K562 (cell line): ENCODE data around the gene SOST. TPM values are rescaled to one million over a fixed set of nuclear protein-coding genes. Genes with fewer than 3 reads are reported as not detected.

Experiments
- ATAC-seq: fragments of 200-7000 bp; cut with Tn5 transposase; 3 replicates; pipeline ENCODE4 v1.9.1; 2020; ENCODE audit warnings: moderate library complexity
- BruUV-seq: library from RNA; stranded (reverse); fragments of 400-500 nt; replicated peaks from 2 replicates; lab custom pipeline; 2021; lab: Mats Ljungman, UMichigan
- CTCF ChIA-PET: fragments of 300-600 bp; formaldehyde crosslinking; extraction: SDS; loops from one replicate; lab custom pipeline; 2021; ENCODE audit warnings: low intra/inter-chr PET ratio; lab: Yijun Ruan, JAX
- POLR2A ChIA-PET: fragments of 300-600, 350-650 bp; sonication (Branson Sonifier 250); formaldehyde crosslinking; extraction: SDS; loops from one replicate; lab custom pipeline; 2021; ENCODE audit warnings: antibody characterized with exemption, inconsistent platforms; lab: Yijun Ruan, JAX
- DNase-seq, 4 experiments: peaks; one replicate each; pipeline versions ENCODE4 v3.0.0 to v3.0.0-alpha.2; 2011 to 2018; ENCODE audit warnings: low spot score in 3 of 4, mixed read lengths in 3 of 4; ENCODE audit errors: extremely low read depth in 1 of 4
- FAIRE-seq: peaks from 2 replicates; lab custom pipeline; 2011; peaks lifted over from hg19 to GRCh38; lab: Jason Lieb, UNC
- H2AFZ ChIP-seq: 2 replicates; pipeline ENCODE4 v1.6.0; 2011; ENCODE audit warnings: low read depth, low read length, control low read depth, inconsistent platforms
- H3K27ac ChIP-seq: fragments of 200-600 bp; 3 replicates; pipeline ENCODE4 v1.8.0; 2011; ENCODE audit warnings: low read depth, mild to moderate bottlenecking, control low read depth, inconsistent platforms, low read length, moderate library complexity, mixed read lengths; ENCODE audit errors: extremely low read depth
- H3K27me3 ChIP-seq, 2 experiments: fragments of 300-600 bp in 1 of 2; 2 replicates in 1 of 2; 3 replicates in 1 of 2; pipeline versions ENCODE4 v1.6.0 to v1.8.0; 2011; ENCODE audit warnings: inconsistent platforms in 2 of 2, low read length in 2 of 2, mild to moderate bottlenecking in 1 of 2, mixed read lengths in 1 of 2, moderate library complexity in 1 of 2; ENCODE audit not compliant: control insufficient read depth in 2 of 2, insufficient read depth in 2 of 2
- H3K36me3 ChIP-seq: fragments of 300-600 bp; 3 replicates; pipeline ENCODE4 v1.8.0; 2011; ENCODE audit warnings: mild to moderate bottlenecking, low read length, inconsistent platforms; ENCODE audit not compliant: control insufficient read depth, insufficient read depth
- H3K4me1 ChIP-seq, 2 experiments: fragments of 200-600 bp in 1 of 2; replicated peaks in 1 of 2; 2 replicates in 1 of 2; 3 replicates in 1 of 2; pipeline versions ENCODE4 v1.5.1 to v1.8.0; 2011; ENCODE audit warnings: inconsistent platforms in 2 of 2, low read length in 2 of 2, mild to moderate bottlenecking in 1 of 2, mixed read lengths in 1 of 2, moderate library complexity in 1 of 2; ENCODE audit not compliant: control insufficient read depth in 2 of 2, insufficient read depth in 2 of 2
- H3K4me2 ChIP-seq: 2 replicates; pipeline ENCODE4 v1.6.1; 2011; ENCODE audit warnings: low read length, control low read depth, inconsistent platforms, mixed read lengths; ENCODE audit not compliant: insufficient read depth
- H3K4me3 ChIP-seq: fragments of 200-600 bp; sonication (generic), shearing (Covaris generic); 2 replicates; pipeline ENCODE4 v1.5.1; 2016; ENCODE audit warnings: control low read depth, inconsistent platforms
- H3K79me2 ChIP-seq: fragments of 200-600 bp; 3 replicates; pipeline ENCODE4 v1.8.0; 2011; ENCODE audit warnings: low read length, inconsistent platforms; ENCODE audit not compliant: control insufficient read depth, insufficient read depth
- H3K9ac ChIP-seq, 2 experiments: 2 replicates each; pipeline versions ENCODE4 v1.6.0 to v1.6.1; 2011; ENCODE audit warnings: low read depth in 2 of 2, low read length in 2 of 2, control low read depth in 1 of 2, inconsistent platforms in 1 of 2, mild to moderate bottlenecking in 1 of 2, mixed read lengths in 1 of 2; ENCODE audit not compliant: insufficient read depth in 1 of 2
- H3K9me1 ChIP-seq: one replicate; pipeline ENCODE4 v1.6.0; 2011; ENCODE audit warnings: inconsistent platforms, mild to moderate bottlenecking, low read length, moderate library complexity; ENCODE audit not compliant: control insufficient read depth, insufficient read depth
- H3K9me3 ChIP-seq: replicated peaks from 2 replicates; pipeline ENCODE4 v1.5.1; 2011; ENCODE audit warnings: low read depth, low read length, inconsistent platforms; ENCODE audit not compliant: control insufficient read depth, insufficient read depth
- H4K20me1 ChIP-seq: replicated peaks from 2 replicates; pipeline ENCODE4 v1.6.1; 2011; ENCODE audit warnings: low read length, inconsistent platforms, mixed read lengths; ENCODE audit not compliant: control insufficient read depth, insufficient read depth
- BRD9 ChIP-seq: fragments of 450-650 bp; IDR thresholded peaks from 2 replicates; pipeline ENCODE4 v1.6.1; 2018; ENCODE audit warnings: low read depth; ENCODE audit not compliant: partially characterized antibody
- ESRRB ChIP-seq: fragments of 250-450 bp; sonication (Bioruptor Pico); IDR thresholded peaks from 2 replicates; pipeline ENCODE4 v1.5.0; 2020; ENCODE audit warnings: mild to moderate bottlenecking, moderate library complexity, borderline replicate concordance
- FOXM1 ChIP-seq, 2 experiments: fragments of 450-650 bp in 1 of 2; sonication (generic) in 1 of 2; formaldehyde crosslinking in 1 of 2; IDR thresholded peaks; 2 replicates each; pipeline versions ENCODE4 v1.6.1 to v1.9.0; 2017 to 2022; ENCODE audit warnings: low read depth in 2 of 2, mild to moderate bottlenecking in 2 of 2, missing genetic modification reagents in 1 of 2, moderate library complexity in 1 of 2
- MECOM ChIP-seq: fragments of 250-450 bp; sonication (Bioruptor Pico); IDR thresholded peaks from 2 replicates; pipeline ENCODE4 v1.8.0; 2022; ENCODE audit warnings: inconsistent platforms
- POLR3A ChIP-seq: IDR thresholded peaks from 2 replicates; pipeline ENCODE4 v1.6.1; 2011; ENCODE audit warnings: borderline replicate concordance, mild to moderate bottlenecking, moderate library complexity; ENCODE audit not compliant: insufficient read length, insufficient read depth; ENCODE audit errors: extremely low read depth
- STAT5A ChIP-seq: IDR thresholded peaks from 2 replicates; pipeline ENCODE4 v1.6.1; 2012; ENCODE audit warnings: low read length, inconsistent platforms, borderline replicate concordance
- TCF7 ChIP-seq: sonication (generic); IDR thresholded peaks from 2 replicates; pipeline ENCODE4 v1.6.1; 2016; ENCODE audit warnings: antibody characterized with exemption, borderline replicate concordance
- WGBS: fragments of 100-300 bp; shearing (Covaris generic); methylation state at CpG from one replicate; pipeline ENCODE4 v1.1.6; 2016; ENCODE audit warnings: low coverage, mixed read lengths; ENCODE audit not compliant: insufficient coverage; ENCODE audit errors: missing lambda C conversion rate; 5-methylcytosine and 5-hydroxymethylcytosine counted together
- in situ Hi-C: fragments of 300-500 bp; cut with MboI; formaldehyde crosslinking; loops from 4 replicates; pipeline ENCODE4 v1.15.0; 2018; ENCODE audit warnings: inconsistent platforms, mixed read lengths
- intact Hi-C: fragments of 100-400 bp; cut with micrococcal nuclease; formaldehyde crosslinking; loops from 2 replicates; pipeline ENCODE4 v1.14.2; 2022
- polyA plus RNA-seq, 8 experiments: library from polyadenylated mRNA; depleted of rRNA in 4 of 8; stranded (reverse) in 5 of 8; unstranded in 3 of 8; fragments of >200 nt; fragmentation: Nextera tagmentation in 2 of 8; fragmentation: Illumina TruSeq in 1 of 8; extraction: Ambion mirVana in 2 of 8; extraction: Trizol in 1 of 8; gene quantifications; 2 replicates each; pipeline versions ENCODE4 v1.2.1 to v1.2.3, GENCODE V29; 2011 to 2014; ENCODE audit warnings: inconsistent platforms in 1 of 8, missing spikeins in 1 of 8
- total RNA-seq, 7 experiments: library from RNA; depleted of rRNA in 6 of 7; stranded (reverse); fragments of >200 nt in 6 of 7; fragmentation: Illumina TruSeq in 2 of 7; extraction: Trizol in 2 of 7; gene quantifications; 2 replicates each; pipeline versions ENCODE4 v1.2.1 to v1.2.3, GENCODE V29; 2011 to 2021; ENCODE audit warnings: low replicate concordance in 1 of 7
- TF ChIP-seq, protein P1 (sequence below): fragments of 200-400 bp; formaldehyde crosslinking; IDR thresholded peaks from 2 replicates; pipeline ENCODE4 v1.6.1; 2017; ENCODE audit warnings: mild to moderate bottlenecking, low read depth, low read length, moderate library complexity
- TF ChIP-seq, protein P2 (sequence below): sonication (generic); formaldehyde crosslinking; IDR thresholded peaks from 2 replicates; pipeline ENCODE4 v1.8.1; 2023; ENCODE audit warnings: mild to moderate bottlenecking, missing genetic modification reagents
- TF ChIP-seq, protein P3 (sequence below), 2 experiments: IDR thresholded peaks; 2 replicates each; pipeline ENCODE4 v1.6.1; 2012; ENCODE audit warnings: improper control_type of control experiment in 2 of 2, low read depth in 2 of 2, low read length in 2 of 2, borderline replicate concordance in 1 of 2

Gene SOST
- total and polyA plus RNA-seq, 9 of the 15 experiments (the other 6 are each of a cell fraction or from before 2014, with no cell fraction given) = not detected

DNA sequence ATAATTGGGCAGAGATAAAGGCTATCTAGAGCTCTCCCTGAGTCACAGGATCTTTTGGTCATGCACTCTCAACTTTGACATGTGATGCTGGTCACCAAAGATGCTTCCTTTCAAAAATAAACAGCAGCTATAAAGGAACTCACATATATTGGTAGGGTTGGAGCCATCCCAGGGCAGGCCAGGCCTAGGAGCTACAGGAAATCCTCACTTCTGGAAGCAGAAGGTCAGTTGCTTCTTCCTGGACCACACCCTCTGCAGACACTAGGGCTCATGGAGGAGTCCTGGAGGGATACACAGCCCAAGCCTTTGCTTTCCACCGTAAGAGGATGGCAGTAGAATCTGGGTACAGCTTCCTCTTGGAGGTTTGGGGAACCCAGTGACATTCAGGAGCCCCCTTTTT, 24.6 kb downstream of the SOST start (continued):
- TF ChIP-seq, protein P1, sequence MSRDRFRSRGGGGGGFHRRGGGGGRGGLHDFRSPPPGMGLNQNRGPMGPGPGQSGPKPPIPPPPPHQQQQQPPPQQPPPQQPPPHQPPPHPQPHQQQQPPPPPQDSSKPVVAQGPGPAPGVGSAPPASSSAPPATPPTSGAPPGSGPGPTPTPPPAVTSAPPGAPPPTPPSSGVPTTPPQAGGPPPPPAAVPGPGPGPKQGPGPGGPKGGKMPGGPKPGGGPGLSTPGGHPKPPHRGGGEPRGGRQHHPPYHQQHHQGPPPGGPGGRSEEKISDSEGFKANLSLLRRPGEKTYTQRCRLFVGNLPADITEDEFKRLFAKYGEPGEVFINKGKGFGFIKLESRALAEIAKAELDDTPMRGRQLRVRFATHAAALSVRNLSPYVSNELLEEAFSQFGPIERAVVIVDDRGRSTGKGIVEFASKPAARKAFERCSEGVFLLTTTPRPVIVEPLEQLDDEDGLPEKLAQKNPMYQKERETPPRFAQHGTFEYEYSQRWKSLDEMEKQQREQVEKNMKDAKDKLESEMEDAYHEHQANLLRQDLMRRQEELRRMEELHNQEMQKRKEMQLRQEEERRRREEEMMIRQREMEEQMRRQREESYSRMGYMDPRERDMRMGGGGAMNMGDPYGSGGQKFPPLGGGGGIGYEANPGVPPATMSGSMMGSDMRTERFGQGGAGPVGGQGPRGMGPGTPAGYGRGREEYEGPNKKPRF = no peak
- TF ChIP-seq MECOM (CRISPR knock-in tag) = no peak
- no peak for TF ChIP-seq FOXM1 (IDR thresholded peaks at IDR 0.05; ENCODE audit: low read depth)
- TF ChIP-seq FOXM1 (CRISPR knock-in tag; IDR thresholded peaks at IDR 0.05; ENCODE audit: low read depth) = no peak
- TF ChIP-seq, protein P2, sequence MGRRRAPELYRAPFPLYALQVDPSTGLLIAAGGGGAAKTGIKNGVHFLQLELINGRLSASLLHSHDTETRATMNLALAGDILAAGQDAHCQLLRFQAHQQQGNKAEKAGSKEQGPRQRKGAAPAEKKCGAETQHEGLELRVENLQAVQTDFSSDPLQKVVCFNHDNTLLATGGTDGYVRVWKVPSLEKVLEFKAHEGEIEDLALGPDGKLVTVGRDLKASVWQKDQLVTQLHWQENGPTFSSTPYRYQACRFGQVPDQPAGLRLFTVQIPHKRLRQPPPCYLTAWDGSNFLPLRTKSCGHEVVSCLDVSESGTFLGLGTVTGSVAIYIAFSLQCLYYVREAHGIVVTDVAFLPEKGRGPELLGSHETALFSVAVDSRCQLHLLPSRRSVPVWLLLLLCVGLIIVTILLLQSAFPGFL = no peak
- TF ChIP-seq BRD9 = no peak

DNA sequence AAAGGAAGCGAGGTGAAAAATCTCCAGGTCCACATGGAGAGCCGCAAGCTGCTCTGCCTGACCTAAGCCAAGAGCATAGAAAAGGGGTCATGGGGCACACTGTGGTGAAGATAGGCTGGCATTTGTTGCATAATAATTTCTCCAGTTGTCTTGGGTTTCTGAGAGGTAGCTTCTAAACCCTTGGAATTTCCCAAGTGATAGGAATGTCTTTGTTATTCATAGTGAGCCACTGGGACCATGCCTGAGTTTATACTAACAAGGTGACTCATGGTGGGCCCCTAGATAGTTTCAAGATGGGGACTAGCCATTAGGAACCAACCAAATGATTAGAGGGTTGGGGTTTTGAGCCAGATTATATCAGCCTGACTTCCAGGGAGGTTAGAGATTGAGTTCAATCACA, 25.6 kb downstream of the SOST start:
- H3K9me3 ChIP-seq = no peaks in the 10 kb centered on the region
- ATAC-seq = no peak
- CTCF ChIA-PET = no interaction called here
- FAIRE-seq = no peak
- intact Hi-C loops = no loop called here
- no TSS peak for BruUV-seq
- H3K27ac ChIP-seq = no peak overlapping the region
- H3K4me1 ChIP-seq = no peaks in the 10 kb centered on the region
- H3K4me2 ChIP-seq = no peak overlapping the region
- no peak overlapping the region for H3K9ac ChIP-seq
- DNase-seq = no peak
- POLR2A ChIA-PET = no interaction called here
- no peaks in the 10 kb centered on the region for H3K9me1 ChIP-seq
- H2AFZ ChIP-seq = no peak overlapping the region
- H4K20me1 ChIP-seq = no peaks in the 10 kb centered on the region
- WGBS = 0% methylated on average over 2 of the region's 2 CpGs
- no peaks in the 10 kb centered on the region for H3K79me2 ChIP-seq
- H3K27me3 ChIP-seq = peaks cover 12 to 14% of the 10 kb centered on the region in 2 experiments; a peak in 4 of 5 replicates
- no peaks in the 10 kb centered on the region for H3K36me3 ChIP-seq
- no peak overlapping the region for H3K4me3 ChIP-seq
- in situ Hi-C loops = no loop called here
- TF ChIP-seq, protein P1 = no peak
- no peak for TF ChIP-seq POLR3A
- no peak for TF ChIP-seq ESRRB
- no peak for TF ChIP-seq TCF7
- TF ChIP-seq, protein P3, sequence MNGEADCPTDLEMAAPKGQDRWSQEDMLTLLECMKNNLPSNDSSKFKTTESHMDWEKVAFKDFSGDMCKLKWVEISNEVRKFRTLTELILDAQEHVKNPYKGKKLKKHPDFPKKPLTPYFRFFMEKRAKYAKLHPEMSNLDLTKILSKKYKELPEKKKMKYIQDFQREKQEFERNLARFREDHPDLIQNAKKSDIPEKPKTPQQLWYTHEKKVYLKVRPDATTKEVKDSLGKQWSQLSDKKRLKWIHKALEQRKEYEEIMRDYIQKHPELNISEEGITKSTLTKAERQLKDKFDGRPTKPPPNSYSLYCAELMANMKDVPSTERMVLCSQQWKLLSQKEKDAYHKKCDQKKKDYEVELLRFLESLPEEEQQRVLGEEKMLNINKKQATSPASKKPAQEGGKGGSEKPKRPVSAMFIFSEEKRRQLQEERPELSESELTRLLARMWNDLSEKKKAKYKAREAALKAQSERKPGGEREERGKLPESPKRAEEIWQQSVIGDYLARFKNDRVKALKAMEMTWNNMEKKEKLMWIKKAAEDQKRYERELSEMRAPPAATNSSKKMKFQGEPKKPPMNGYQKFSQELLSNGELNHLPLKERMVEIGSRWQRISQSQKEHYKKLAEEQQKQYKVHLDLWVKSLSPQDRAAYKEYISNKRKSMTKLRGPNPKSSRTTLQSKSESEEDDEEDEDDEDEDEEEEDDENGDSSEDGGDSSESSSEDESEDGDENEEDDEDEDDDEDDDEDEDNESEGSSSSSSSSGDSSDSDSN (IDR thresholded peaks at IDR 0.05; ENCODE audit: borderline replicate concordance in 1 of 2, low read depth in 2 of 2, low read length in 2 of 2) = no peak
- no peak for TF ChIP-seq STAT5A
